Liver (tissue), 9 donors: ENCODE measurements around the gene CARMIL1. TPM values are rescaled to one million over a fixed set of nuclear protein-coding genes. Genes with fewer than 3 reads are reported as not detected.
"Not testable (repeated sequence)": the region's sequence is repeated elsewhere in the genome, so short reads cannot be mapped to it uniquely, and the experiment has no call there.

ENCODE experiments used
- DNase-seq: peaks from one replicate; pipeline ENCODE4 v3.0.0-alpha.2; 2017; ENCODE audit warnings: low spot score
- H3K27ac ChIP-seq, 2 donors: one replicate each; pipeline ENCODE4 v1.7.0; 2013; ENCODE audit warnings: inconsistent platforms in 2 of 2, low read length in 2 of 2, control low read depth in 1 of 2, low read depth in 1 of 2, mild to moderate bottlenecking in 1 of 2
- H3K27me3 ChIP-seq, 4 donors: one replicate each; pipeline versions ENCODE4 v1.6.1 to v1.7.0; 2013; ENCODE audit warnings: low read length in 3 of 4, inconsistent platforms in 1 of 4, mild to moderate bottlenecking in 1 of 4, moderate library complexity in 1 of 4; ENCODE audit not compliant: control insufficient read depth in 4 of 4, insufficient read depth in 4 of 4
- H3K36me3 ChIP-seq, 4 donors: one replicate each; pipeline versions ENCODE4 v1.6.1 to v1.7.0; 2013; ENCODE audit warnings: low read length in 3 of 4, mild to moderate bottlenecking in 3 of 4, low read depth in 1 of 4, moderate library complexity in 1 of 4; ENCODE audit not compliant: control insufficient read depth in 4 of 4, insufficient read depth in 3 of 4
- H3K4me1 ChIP-seq, 4 donors: one replicate each; pipeline versions ENCODE4 v1.6.1 to v1.7.0; 2013; ENCODE audit warnings: low read length in 3 of 4, mild to moderate bottlenecking in 3 of 4, moderate library complexity in 1 of 4; ENCODE audit not compliant: control insufficient read depth in 4 of 4, insufficient read depth in 4 of 4
- H3K4me3 ChIP-seq, 3 donors: one replicate each; pipeline versions ENCODE4 v1.6.1 to v1.7.0; 2013; ENCODE audit warnings: low read length in 3 of 3, control low read depth in 1 of 3, low read depth in 1 of 3, mild to moderate bottlenecking in 1 of 3
- H3K9ac ChIP-seq, 2 donors: one replicate each; pipeline ENCODE4 v1.7.0; 2013; ENCODE audit warnings: low read length in 2 of 2, mild to moderate bottlenecking in 2 of 2, moderate library complexity in 2 of 2, control low read depth in 1 of 2, low read depth in 1 of 2
- H3K9me3 ChIP-seq, 4 donors: one replicate each; pipeline versions ENCODE4 v1.6.1 to v1.7.0; 2013; ENCODE audit warnings: low read length in 3 of 4; ENCODE audit not compliant: control insufficient read depth in 4 of 4
- ATF3 ChIP-seq: IDR thresholded peaks from 2 replicates; pipeline ENCODE4 v1.6.1; 2016; ENCODE audit warnings: antibody characterized with exemption
- CTCF ChIP-seq: fragments of 150-350 bp; IDR thresholded peaks from 2 replicates; pipeline ENCODE4 v1.5.1; 2017; ENCODE audit warnings: improper control_type of control experiment, low read depth, low read length; ENCODE audit not compliant: missing input control
- EGR1 ChIP-seq, 2 donors: IDR thresholded peaks; 2 replicates each; pipeline ENCODE4 v1.6.1; 2016 to 2018; ENCODE audit warnings: antibody characterized with exemption in 2 of 2, low read depth in 2 of 2
- FOXA1 ChIP-seq: IDR thresholded peaks from 2 replicates; pipeline ENCODE4 v1.6.1; 2016; ENCODE audit warnings: antibody characterized with exemption
- FOXA2 ChIP-seq: IDR thresholded peaks from 2 replicates; pipeline ENCODE4 v1.6.1; 2016; ENCODE audit warnings: antibody characterized with exemption
- GABPA ChIP-seq, 2 donors: IDR thresholded peaks in 1 of 2; conservative IDR thresholded peaks in 1 of 2; 2 replicates each; pipeline ENCODE4 v1.6.1; 2016; ENCODE audit warnings: antibody characterized with exemption in 2 of 2, mild to moderate bottlenecking in 1 of 2, moderate library complexity in 1 of 2
- HNF4A ChIP-seq, 2 donors: conservative IDR thresholded peaks; 2 replicates each; pipeline ENCODE4 v1.6.1; 2016; ENCODE audit warnings: antibody characterized with exemption in 2 of 2, mild to moderate bottlenecking in 2 of 2
- HNF4G ChIP-seq: IDR thresholded peaks from 2 replicates; pipeline ENCODE4 v1.6.1; 2016; ENCODE audit warnings: antibody characterized with exemption
- JUND ChIP-seq, 2 donors: IDR thresholded peaks; 2 replicates each; pipeline ENCODE4 v1.6.1; 2016; ENCODE audit warnings: antibody characterized with exemption in 2 of 2
- MAX ChIP-seq: IDR thresholded peaks from 2 replicates; pipeline ENCODE4 v1.6.1; 2016; ENCODE audit warnings: antibody characterized with exemption
- NR2F2 ChIP-seq: IDR thresholded peaks from 2 replicates; pipeline ENCODE4 v1.6.1; 2016; ENCODE audit warnings: antibody characterized with exemption
- RAD21 ChIP-seq, 2 donors: IDR thresholded peaks; 2 replicates each; pipeline ENCODE4 v1.6.1; 2016; ENCODE audit warnings: antibody characterized with exemption in 2 of 2, mild to moderate bottlenecking in 2 of 2
- RXRA ChIP-seq, 2 donors: IDR thresholded peaks; 2 replicates each; pipeline ENCODE4 v1.6.1; 2017 to 2018; ENCODE audit warnings: antibody characterized with exemption in 2 of 2, mild to moderate bottlenecking in 1 of 2
- SP1 ChIP-seq: IDR thresholded peaks from 2 replicates; pipeline ENCODE4 v1.6.1; 2018; ENCODE audit warnings: antibody characterized with exemption, mild to moderate bottlenecking
- TAF1 ChIP-seq: conservative IDR thresholded peaks from 2 replicates; pipeline ENCODE4 v1.6.1; 2016; ENCODE audit warnings: antibody characterized with exemption, mild to moderate bottlenecking
- YY1 ChIP-seq: IDR thresholded peaks from 2 replicates; pipeline ENCODE4 v1.6.1; 2016; ENCODE audit warnings: antibody characterized with exemption, mild to moderate bottlenecking
- ZBTB33 ChIP-seq: IDR thresholded peaks from 2 replicates; pipeline ENCODE4 v1.6.1; 2016; ENCODE audit warnings: antibody characterized with exemption
- WGBS: extraction: QIAGEN DNeasy Blood & Tissue Kit; methylation state at CpG from one replicate; pipeline ENCODE4 v1.1.7; 2013; 5-methylcytosine and 5-hydroxymethylcytosine counted together
- polyA plus RNA-seq, 2 donors: library from polyadenylated mRNA; stranded (reverse) in 1 of 2; unstranded in 1 of 2; fragments of 200-250 nt in 1 of 2; fragments of >200 nt in 1 of 2; fragmentation: Nextera tagmentation in 1 of 2; extraction: Ambion mirVana in 1 of 2; gene quantifications; one replicate each; pipeline versions ENCODE4 v1.2.1 to v1.2.3, GENCODE V29; 2013 to 2015
- total RNA-seq, 2 donors: library from RNA; depleted of rRNA; stranded (reverse); fragments of >200 nt; gene quantifications; one replicate each; pipeline ENCODE4 v1.2.3, GENCODE V29; 2014
- donor health status: healthy.
- donor health status: healthy.
- donor health status: healthy.
- donor health status: healthy.
- donor health status: healthy.

The CARMIL1 gene
- total and polyA plus RNA-seq, 4 donors: 1.4 to 9.5 (median 3.5) TPM

GRCh38 chr6:25583906-25584305 lies 304.7 kb downstream of the CARMIL1 start:
- TF ChIP-seq FOXA1: no peak
- no peak overlapping the region for H3K27ac ChIP-seq
- no peak overlapping the region for H3K4me3 ChIP-seq
- 85% methylated on average over 3 of the region's 3 CpGs for whole genome bisulfite sequencing
- no peak overlapping the region for H3K9ac ChIP-seq
- no peaks in the 10 kb centered on the region for H3K4me1 ChIP-seq
- H3K36me3 ChIP-seq: no peaks in the 10 kb centered on the region
- no peaks in the 10 kb centered on the region for H3K27me3 ChIP-seq
- no peaks in the 10 kb centered on the region for H3K9me3 ChIP-seq
- no peak for DNase-seq

GRCh38 chr6:25585225-25585624 lies 306.1 kb downstream of the CARMIL1 start:
- 88% methylated on average over 4 of the region's 4 CpGs for WGBS
- DNase-seq: no peak
- Histone ChIP-seq H3K9ac (no peak overlapping the region), H3K4me3 (no peak overlapping the region), H3K27me3 (no peaks in the 10 kb centered on the region), H3K36me3 (no peaks in the 10 kb centered on the region), H3K4me1 (no peaks in the 10 kb centered on the region), H3K27ac (no peak overlapping the region), H3K9me3 (no peaks in the 10 kb centered on the region)
- TF ChIP-seq FOXA2 (no peak), RAD21 (IDR thresholded peaks at IDR 0.05) (no peak), FOXA1 (no peak), CTCF (no peak)

GRCh38 chr6:25586119-25586518 lies 306.9 kb downstream of the CARMIL1 start:
- not testable (repeated sequence) for H3K9ac ChIP-seq, DNase-seq, H3K36me3 ChIP-seq, H3K9me3 ChIP-seq, H3K27ac ChIP-seq, H3K4me3 ChIP-seq, H3K4me1 ChIP-seq, H3K27me3 ChIP-seq
- 96% methylated on average over 30 of the region's 30 CpGs for WGBS

GRCh38 chr6:25586927-25587326 lies 307.8 kb downstream of the CARMIL1 start:
- WGBS: 96% methylated on average over 3 of the region's 3 CpGs
- Histone ChIP-seq H3K9me3 (no peaks in the 10 kb centered on the region), H3K9ac (no peak overlapping the region), H3K36me3 (no peaks in the 10 kb centered on the region), H3K27me3 (no peaks in the 10 kb centered on the region), H3K27ac (no peak overlapping the region), H3K4me1 (no peaks in the 10 kb centered on the region), H3K4me3 (no peak overlapping the region)
- DNase-seq: no peak
- no peak for TF ChIP-seq RXRA (IDR thresholded peaks at IDR 0.05)

GRCh38 chr6:25590986-25591385 lies 311.8 kb downstream of the CARMIL1 start:
- no peaks in the 10 kb centered on the region for H3K9me3 ChIP-seq
- no peaks in the 10 kb centered on the region for H3K27me3 ChIP-seq
- WGBS: 95% methylated on average over 5 of the region's 5 CpGs
- H3K36me3 ChIP-seq: no peaks in the 10 kb centered on the region
- no peaks in the 10 kb centered on the region for H3K4me1 ChIP-seq
- H3K4me3 ChIP-seq: no peak overlapping the region
- no peak overlapping the region for H3K27ac ChIP-seq
- H3K9ac ChIP-seq: no peak overlapping the region
- DNase-seq: no peak
- TF ChIP-seq RXRA (IDR thresholded peaks at IDR 0.05) (no peak), SP1 (no peak), FOXA2 (no peak), JUND (IDR thresholded peaks at IDR 0.05) (no peak), HNF4G (no peak), ZBTB33 (no peak), TAF1 (no peak), YY1 (no peak), RAD21 (IDR thresholded peaks at IDR 0.05) (no peak), NR2F2 (no peak), EGR1 (IDR thresholded peaks at IDR 0.05; ENCODE audit: low read depth in 2 of 2) (no peak), MAX (no peak), GABPA (IDR thresholded peaks at IDR 0.05 in 1 of 2, conservative IDR thresholded peaks at IDR 0.05 in 1 of 2) (no peak), HNF4A (conservative IDR thresholded peaks at IDR 0.05) (no peak), ATF3 (no peak)
